IMR-90 (cell line): Measurements from ENCODE around the gene ATP2B2. TPM values are rescaled to one million over a fixed set of nuclear protein-coding genes. Genes with fewer than 3 reads are reported as not detected.

ENCODE experiments used
- ATAC-seq: fragments of 200-7000 bp; cut with Tn5 transposase; 2 replicates; pipeline ENCODE4 v1.9.1; 2020; ENCODE audit warnings: low read depth, mild to moderate bottlenecking, moderate library complexity
- BruUV-seq: library from RNA; stranded (reverse); fragments of 400-500 nt; replicated peaks from 2 replicates; lab custom pipeline; 2021; lab: Mats Ljungman, UMichigan
- CTCF ChIA-PET: fragments of 300-600 bp; formaldehyde crosslinking; extraction: SDS; loops from one replicate; lab custom pipeline; 2021; ENCODE audit warnings: antibody characterized with exemption; lab: Yijun Ruan, JAX
- POLR2A ChIA-PET: fragments of 300-600 bp; sonication (Branson Sonifier 250); formaldehyde crosslinking; loops from one replicate; lab custom pipeline; 2022; ENCODE audit warnings: antibody characterized with exemption; ENCODE audit not compliant: unreplicated experiment; lab: Charles Lee
- DNase-seq: peaks from one replicate; pipeline ENCODE4 v3.0.0; 2013
- H2AFZ ChIP-seq: replicated peaks from 2 replicates; pipeline ENCODE3; 2013; ENCODE audit warnings: low read length, mild to moderate bottlenecking; ENCODE audit not compliant: poor library complexity
- H2AK5ac ChIP-seq: 2 replicates; pipeline ENCODE4 v1.6.1; 2013; ENCODE audit warnings: low read depth, low read length, inconsistent platforms
- H2AK9ac ChIP-seq: replicated peaks from 2 replicates; pipeline ENCODE3; 2013; ENCODE audit warnings: mild to moderate bottlenecking, low read depth, low read length, moderate library complexity; ENCODE audit not compliant: poor library complexity
- H2BK120ac ChIP-seq: 2 replicates; pipeline ENCODE4 v1.6.1; 2013; ENCODE audit warnings: low read depth, low read length, inconsistent platforms
- H2BK15ac ChIP-seq: 3 replicates; pipeline ENCODE4 v1.6.1; 2013; ENCODE audit warnings: low read depth, low read length, inconsistent platforms
- H2BK20ac ChIP-seq: 2 replicates; pipeline ENCODE4 v1.6.1; 2013; ENCODE audit warnings: low read depth, mild to moderate bottlenecking, inconsistent platforms, low read length, moderate library complexity
- H2BK5ac ChIP-seq: 2 replicates; pipeline ENCODE4 v1.6.1; 2013; ENCODE audit warnings: mild to moderate bottlenecking, low read depth, low read length, inconsistent platforms; ENCODE audit not compliant: poor library complexity, severe bottlenecking
- H3K14ac ChIP-seq: replicated peaks from 2 replicates; pipeline ENCODE4 v1.6.1; 2013; ENCODE audit warnings: low read depth, low read length, inconsistent platforms
- H3K18ac ChIP-seq: 2 replicates; pipeline ENCODE4 v1.6.1; 2013; ENCODE audit warnings: low read depth, low read length, control low read depth
- H3K23ac ChIP-seq: 2 replicates; pipeline ENCODE4 v1.6.1; 2013; ENCODE audit warnings: low read depth, low read length, inconsistent platforms
- H3K27ac ChIP-seq: 2 replicates; pipeline ENCODE4 v1.5.1; 2013; ENCODE audit warnings: mild to moderate bottlenecking, control low read depth, low read length; ENCODE audit not compliant: insufficient read depth
- H3K27me3 ChIP-seq: 2 replicates; pipeline ENCODE4 v1.6.1; 2013; ENCODE audit warnings: low read length; ENCODE audit not compliant: control insufficient read depth, insufficient read depth
- H3K36me3 ChIP-seq: 2 replicates; pipeline ENCODE4 v1.6.1; 2013; ENCODE audit warnings: low read length, mixed read lengths; ENCODE audit not compliant: control insufficient read depth, insufficient read depth
- H3K4ac ChIP-seq: 2 replicates; pipeline ENCODE4 v1.6.1; 2013; ENCODE audit warnings: low read depth, low read length, inconsistent platforms
- H3K4me1 ChIP-seq: 2 replicates; pipeline ENCODE4 v1.6.1; 2013; ENCODE audit warnings: low read length, mixed read lengths; ENCODE audit not compliant: control insufficient read depth, insufficient read depth
- H3K4me2 ChIP-seq: 2 replicates; pipeline ENCODE4 v1.6.1; 2013; ENCODE audit warnings: low read depth, mild to moderate bottlenecking, control low read depth, low read length, moderate library complexity
- H3K4me3 ChIP-seq: 2 replicates; pipeline ENCODE4 v1.5.1; 2013; ENCODE audit warnings: low read depth, mild to moderate bottlenecking, control low read depth, low read length, moderate library complexity; ENCODE audit not compliant: insufficient read depth
- H3K56ac ChIP-seq: 2 replicates; pipeline ENCODE4 v1.6.1; 2013; ENCODE audit warnings: low read length, inconsistent platforms; ENCODE audit not compliant: insufficient read depth; ENCODE audit errors: extremely low read depth
- H3K79me1 ChIP-seq, 2 experiments: 2 replicates each; pipeline ENCODE4 v1.6.1; 2013; ENCODE audit warnings: low read length in 2 of 2, inconsistent platforms in 1 of 2, low read depth in 1 of 2
- H3K9ac ChIP-seq: 2 replicates; pipeline ENCODE4 v1.6.1; 2013; ENCODE audit warnings: low read depth, low read length, control low read depth
- H3K9me1 ChIP-seq: 2 replicates; pipeline ENCODE4 v1.6.1; 2013; ENCODE audit warnings: low read length, inconsistent platforms; ENCODE audit not compliant: insufficient read depth
- H3K9me3 ChIP-seq: 2 replicates; pipeline ENCODE4 v1.6.1; 2013; ENCODE audit warnings: low read length; ENCODE audit not compliant: control insufficient read depth, insufficient read depth
- H4K20me1 ChIP-seq: 2 replicates; pipeline ENCODE4 v1.6.1; 2013; ENCODE audit warnings: low read length, inconsistent platforms; ENCODE audit not compliant: insufficient read depth
- H4K5ac ChIP-seq: 2 replicates; pipeline ENCODE4 v1.6.1; 2013; ENCODE audit warnings: mild to moderate bottlenecking, low read depth, low read length, control low read depth
- H4K8ac ChIP-seq, 2 experiments: 2 replicates each; pipeline ENCODE4 v1.6.1; 2013; ENCODE audit warnings: low read depth in 2 of 2, low read length in 2 of 2, control low read depth in 1 of 2, inconsistent platforms in 1 of 2
- H4K91ac ChIP-seq: 2 replicates; pipeline ENCODE4 v1.6.1; 2013; ENCODE audit warnings: low read depth, low read length, inconsistent platforms; ENCODE audit not compliant: insufficient read depth
- BHLHE40 ChIP-seq: fragments of 150-350 bp; IDR thresholded peaks from 2 replicates; pipeline ENCODE4 v1.6.1; 2016; ENCODE audit warnings: mild to moderate bottlenecking, low read depth, low read length
- CEBPB ChIP-seq: IDR thresholded peaks from 2 replicates; pipeline ENCODE4 v1.6.1; 2012; ENCODE audit warnings: low read depth, low read length, improper control_type of control experiment
- CHD1 ChIP-seq: IDR thresholded peaks from 2 replicates; pipeline ENCODE4 v1.6.1; 2012; ENCODE audit warnings: low read depth, low read length, improper control_type of control experiment
- CTCF ChIP-seq: conservative IDR thresholded peaks from 2 replicates; pipeline ENCODE4 v1.5.1; 2012; ENCODE audit warnings: mild to moderate bottlenecking, low read depth, low read length, improper control_type of control experiment
- FOS ChIP-seq: fragments of 150-350 bp; IDR thresholded peaks from 2 replicates; pipeline ENCODE4 v1.6.1; 2016; ENCODE audit warnings: low read depth, low read length
- MAFK ChIP-seq: IDR thresholded peaks from 2 replicates; pipeline ENCODE4 v1.6.1; 2012; ENCODE audit warnings: low read depth, low read length, improper control_type of control experiment
- MXI1 ChIP-seq: IDR thresholded peaks from 2 replicates; pipeline ENCODE4 v1.6.1; 2012; ENCODE audit warnings: low read depth, mild to moderate bottlenecking, low read length, moderate library complexity, borderline replicate concordance
- NFE2L2 ChIP-seq: fragments of 150-350 bp; IDR thresholded peaks from 2 replicates; pipeline ENCODE4 v1.6.1; 2016; ENCODE audit warnings: low read depth, mild to moderate bottlenecking, low read length
- POLR2A ChIP-seq: IDR thresholded peaks from 2 replicates; pipeline ENCODE4 v1.6.1; 2012; ENCODE audit warnings: mild to moderate bottlenecking, low read depth, low read length
- RAD21 ChIP-seq: IDR thresholded peaks from 2 replicates; pipeline ENCODE4 v1.6.1; 2012; ENCODE audit warnings: low read length, improper control_type of control experiment
- RCOR1 ChIP-seq: IDR thresholded peaks from 2 replicates; pipeline ENCODE4 v1.6.1; 2012; ENCODE audit warnings: mild to moderate bottlenecking, low read length, improper control_type of control experiment; ENCODE audit not compliant: insufficient replicate concordance
- RFX5 ChIP-seq: IDR thresholded peaks from 2 replicates; pipeline ENCODE4 v1.8.0; 2012; ENCODE audit warnings: low read depth, mild to moderate bottlenecking, low read length, moderate library complexity
- USF2 ChIP-seq: fragments of 150-350 bp; IDR thresholded peaks from 2 replicates; pipeline ENCODE4 v1.6.1; 2017; ENCODE audit warnings: mild to moderate bottlenecking, antibody characterized with exemption, low read length, low read depth
- WGBS, 2 experiments: methylation state at CpG; one replicate each; pipeline versions ENCODE4 v1.1.5 to v1.1.7; 2013; ENCODE audit warnings: missing lambda C conversion rate in 2 of 2; ENCODE audit not compliant: insufficient read length in 1 of 2; ENCODE audit errors: extremely low coverage in 2 of 2; 5-methylcytosine and 5-hydroxymethylcytosine counted together
- dilution Hi-C: fragments of 300-500 bp; cut with HindIII; formaldehyde crosslinking; loops from one replicate; pipeline ENCODE4 v1.14.3; 2018; ENCODE audit warnings: low sequenced_read_pairs; ENCODE audit not compliant: unreplicated experiment
- in situ Hi-C: fragments of 300-500 bp; cut with MboI; formaldehyde crosslinking; loops from 3 replicates; pipeline ENCODE4 v1.14.3; 2019; ENCODE audit warnings: low sequenced_read_pairs, inconsistent platforms, mixed read lengths
- intact Hi-C: fragments of 100-400 bp; cut with micrococcal nuclease; formaldehyde crosslinking; loops from 2 replicates; pipeline ENCODE4 v1.10.0; 2022
- polyA plus RNA-seq, 3 experiments: library from polyadenylated mRNA; depleted of rRNA; stranded (reverse); fragments of >200 nt; gene quantifications; 2 replicates each; pipeline ENCODE4 v1.2.3, GENCODE V29; 2012; ENCODE audit warnings: low replicate concordance in 1 of 3
- total RNA-seq: library from RNA; depleted of rRNA; stranded (reverse); fragments of >200 nt; gene quantifications from 2 replicates; pipeline ENCODE4 v1.2.3, GENCODE V29; 2012

The ATP2B2 gene
- total and polyA plus RNA-seq, 2 of the 4 experiments (the other 2 are of a cell fraction): under 0.01 to 0.02 TPM

GRCh38 chr3:10392244-10392643 lies 113.1 kb downstream of the ATP2B2 start:
- Histone ChIP-seq H2AK9ac (no peak overlapping the region), H3K9ac (no peak overlapping the region), H2BK120ac (no peak overlapping the region), H2BK5ac (no peak overlapping the region), H3K9me1 (no peaks in the 10 kb centered on the region), H3K4me2 (no peak overlapping the region), H4K8ac (no peak overlapping the region), H2AFZ (no peak overlapping the region), H3K79me1 (no peaks in the 10 kb centered on the region), H3K27me3 (peaks cover 36% of the 10 kb centered on the region), H3K4me3 (no peak overlapping the region), H4K20me1 (no peaks in the 10 kb centered on the region), H4K5ac (no peak overlapping the region), H3K14ac (no peak overlapping the region), H3K18ac (no peak overlapping the region), H3K23ac (no peak overlapping the region), H2BK20ac (no peak overlapping the region), H3K4ac (no peak overlapping the region), H4K91ac (no peak overlapping the region), H2BK15ac (no peak overlapping the region), H3K9me3 (peaks cover 15% of the 10 kb centered on the region), H3K4me1 (no peaks in the 10 kb centered on the region), H3K27ac (no peak overlapping the region), H2AK5ac (no peak overlapping the region), H3K36me3 (no peaks in the 10 kb centered on the region), H3K56ac (no peak overlapping the region)
- dilution Hi-C loops (no loop called here), in situ Hi-C loops (no loop called here), intact Hi-C loops (no loop called here)
- ATAC-seq: 0 out of 2 replicates have a peak, but pooled peaks have one; percentile 44
- CTCF ChIA-PET: interaction anchor here (1.0 kb wide), 1 partner anchor 17 kb away, joined by 3 read pairs; no protein-coding TSS in a partner anchor
- TF ChIP-seq RCOR1: no peak
- no peak for TF ChIP-seq NFE2L2
- TF ChIP-seq BHLHE40: no peak
- no peak for TF ChIP-seq RFX5
- TF ChIP-seq CHD1: no peak
- 0 out of 2 replicates have a peak, but pooled peaks have one; percentile 30 for TF ChIP-seq RAD21
- no peak for TF ChIP-seq FOS
- TF ChIP-seq CTCF: 0 out of 2 replicates have a peak, but pooled peaks have one; percentile 21
- no peak for TF ChIP-seq MAFK
- no peak for TF ChIP-seq POLR2A
- no peak for TF ChIP-seq MXI1
- no peak for TF ChIP-seq USF2
- no peak for TF ChIP-seq CEBPB
- POLR2A ChIA-PET: no interaction called here
- WGBS, 2 experiments: 33% methylated on average over 3 of the region's 4 CpGs; no CpG with 5 or more reads in 1 of the 2 experiments
- no peak for DNase-seq
- BruUV-seq: no TSS peak
